H1 (cell line): ENCODE measurements around the gene TRDMT1. TPM values are rescaled to one million over a fixed set of nuclear protein-coding genes. Genes with fewer than 3 reads are reported as not detected.

Source experiments
- RBBP5 ChIP-seq: IDR thresholded peaks from 2 replicates; pipeline ENCODE4 v1.7.1; 2012; ENCODE audit warnings: low read depth, mild to moderate bottlenecking, inconsistent platforms, low read length, moderate library complexity, borderline replicate concordance
- TAF7 ChIP-seq: optimal IDR thresholded peaks from 2 replicates; pipeline ENCODE3; 2011; ENCODE audit warnings: low read depth, mild to moderate bottlenecking, inconsistent platforms, low read length, moderate library complexity, borderline replicate concordance
- polyA plus RNA-seq, 7 experiments: library from polyadenylated mRNA; depleted of rRNA in 3 of 7; stranded (reverse) in 5 of 7; unstranded in 2 of 7; fragments of >200 nt in 5 of 7; fragments of 200-250 nt in 2 of 7; gene quantifications; 1 replicate in 5 of 7; 2 replicates in 1 of 7; 4 replicates in 1 of 7; pipeline versions ENCODE4 v1.2.1 to v1.2.3, GENCODE V29; 2011 to 2013; ENCODE audit warnings: missing spikeins in 2 of 7, mixed read lengths in 2 of 7
- total RNA-seq: library from RNA; stranded (reverse); fragmentation: NEBNext Ultra II Directional; extraction: Animal tissue kit (Norgen Biotek cat#: 25700); gene quantifications from 2 replicates; pipeline ENCODE4 v1.2.1, GENCODE V29; 2021

Gene TRDMT1
- total and polyA plus RNA-seq, 2 of the 8 experiments (the other 6 are each of a cell fraction or from before 2014, with no cell fraction given): 7.4 to 21.4 TPM

DNA sequence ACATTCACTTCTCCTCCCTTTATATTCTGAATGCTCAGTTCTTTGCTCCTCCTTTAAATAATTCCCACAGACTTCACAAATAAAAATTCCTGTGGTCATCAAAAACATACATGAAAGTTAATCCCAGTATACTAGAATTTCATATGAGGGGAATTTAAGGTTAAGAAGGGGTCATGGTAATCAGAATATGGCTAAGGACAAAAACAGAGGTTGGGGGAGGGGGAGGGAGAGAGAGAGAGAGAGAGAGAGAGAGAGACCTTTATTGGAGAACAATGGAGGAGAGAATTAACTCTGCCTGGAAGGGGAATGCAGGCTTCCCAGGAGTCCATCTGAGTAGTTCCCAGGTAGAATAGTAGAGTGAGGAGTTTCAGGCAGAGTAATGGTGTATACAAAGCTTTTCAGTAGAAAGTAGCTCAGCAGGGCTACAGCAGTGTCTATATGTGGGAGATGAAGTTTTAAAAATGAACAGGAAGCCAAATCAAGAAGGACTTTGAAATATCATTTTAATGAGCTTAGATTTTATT is 66.7 kb downstream of the TRDMT1 start (continued):
- TF ChIP-seq RBBP5 (no peak), TAF7 (no peak)
